ENCODE data around the gene SIPA1L3. TPM values are rescaled to one million over a fixed set of nuclear protein-coding genes. Genes with fewer than 3 reads are reported as not detected.

SIPA1L3 gene
- polyA plus RNA-seq, 3 donors from 2014 or later, result 0.29 to 4.1 (median 3.2) TPM

- no peak overlapping the region for H3K27ac Mint-ChIP-seq
- peaks cover 0 to 7% (median 0%) of the 10 kb centered on the region in 3 donors for H3K36me3 Mint-ChIP-seq
- DNase-seq, result no peak
- peaks cover 16 to 21% of the 10 kb centered on the region in 2 donors for H3K4me1 Mint-ChIP-seq
- no peaks in the 10 kb centered on the region for H3K27me3 Mint-ChIP-seq (ENCODE audit: low read depth in 3 of 3)
- H3K4me3 Mint-ChIP-seq, result no peak overlapping the region
- no peaks in the 10 kb centered on the region for H3K9me3 Mint-ChIP-seq
These were observed 19.7 kb downstream of the SIPA1L3 start for GRCh38 chr19:37926711-37927110.

- peaks cover 33 to 36% of the 10 kb centered on the region in 2 donors for H3K4me1 Mint-ChIP-seq
- H3K9me3 Mint-ChIP-seq, result no peaks in the 10 kb centered on the region
- no peak for DNase-seq
- peak overlapping the region in 1 of 6 donors; percentile 32 for H3K27ac Mint-ChIP-seq
- H3K36me3 Mint-ChIP-seq, result peaks cover 0 to 7% (median 0%) of the 10 kb centered on the region in 3 donors
- H3K4me3 Mint-ChIP-seq, result no peak overlapping the region
- no peaks in the 10 kb centered on the region for H3K27me3 Mint-ChIP-seq (ENCODE audit: low read depth in 3 of 3)
These were observed 21.7 kb downstream of the SIPA1L3 start for GRCh38 chr19:37928527-37929286.

GRCh38 chr19:37929355-37929923 lies 22.4 kb downstream of the SIPA1L3 start:
- Mint-ChIP-seq H3K9me3 (no peaks in the 10 kb centered on the region), H3K27me3 (ENCODE audit: low read depth in 3 of 3) (no peaks in the 10 kb centered on the region), H3K4me3 (no peak overlapping the region), H3K27ac (no peak overlapping the region), H3K4me1 (peaks cover 36 to 40% of the 10 kb centered on the region in 2 donors), H3K36me3 (peaks cover 0 to 7% (median 3%) of the 10 kb centered on the region in 3 donors)
- DNase-seq, result no peak

GRCh38 chr19:37930416-37930815 lies 23.4 kb downstream of the SIPA1L3 start:
- H3K9me3 Mint-ChIP-seq, result no peaks in the 10 kb centered on the region
- no peaks in the 10 kb centered on the region for H3K27me3 Mint-ChIP-seq (ENCODE audit: low read depth in 3 of 3)
- H3K4me3 Mint-ChIP-seq, result no peak overlapping the region
- DNase-seq, result no peak
- peaks cover 0 to 9% (median 3%) of the 10 kb centered on the region in 3 donors for H3K36me3 Mint-ChIP-seq
- peaks cover 33 to 40% of the 10 kb centered on the region in 2 donors for H3K4me1 Mint-ChIP-seq
- no peak overlapping the region for H3K27ac Mint-ChIP-seq

GRCh38 chr19:37931881-37932655 lies 25.1 kb downstream of the SIPA1L3 start:
- DNase-seq, result no peak
- Mint-ChIP-seq H3K9me3 (no peaks in the 10 kb centered on the region), H3K4me3 (peak overlapping the region in 3 of 5 donors; percentile 11 to 36 (median 15)), H3K36me3 (peaks cover 0 to 9% (median 0%) of the 10 kb centered on the region in 3 donors), H3K4me1 (peaks cover 24 to 40% of the 10 kb centered on the region in 2 donors), H3K27me3 (ENCODE audit: low read depth in 3 of 3) (no peaks in the 10 kb centered on the region), H3K27ac (peak overlapping the region in 1 of 6 donors; percentile 40)

- no peaks in the 10 kb centered on the region for H3K27me3 Mint-ChIP-seq (ENCODE audit: low read depth in 3 of 3)
- H3K27ac Mint-ChIP-seq, result peak overlapping the region in 2 of 6 donors; percentile 14 to 50
- peaks cover 24 to 40% of the 10 kb centered on the region in 2 donors for H3K4me1 Mint-ChIP-seq
- peak overlapping the region in 3 of 5 donors; percentile 15 to 48 (median 28) for H3K4me3 Mint-ChIP-seq
- no peak for DNase-seq
- peaks cover 0 to 9% (median 0%) of the 10 kb centered on the region in 3 donors for H3K36me3 Mint-ChIP-seq
- no peaks in the 10 kb centered on the region for H3K9me3 Mint-ChIP-seq
These were observed 26.3 kb downstream of the SIPA1L3 start for GRCh38 chr19:37932985-37933936.

- peaks cover 0 to 9% (median 0%) of the 10 kb centered on the region in 3 donors for H3K36me3 Mint-ChIP-seq
- no peak overlapping the region for H3K4me3 Mint-ChIP-seq
- no peak overlapping the region for H3K27ac Mint-ChIP-seq
- DNase-seq, result no peak
- peaks cover 22 to 40% of the 10 kb centered on the region in 2 donors for H3K4me1 Mint-ChIP-seq
- no peaks in the 10 kb centered on the region for H3K27me3 Mint-ChIP-seq (ENCODE audit: low read depth in 3 of 3)
- H3K9me3 Mint-ChIP-seq, result no peaks in the 10 kb centered on the region
These were observed 26.9 kb downstream of the SIPA1L3 start for GRCh38 chr19:37933937-37934358.

- Mint-ChIP-seq H3K36me3 (peaks cover 0 to 9% (median 0%) of the 10 kb centered on the region in 3 donors), H3K27ac (no peak overlapping the region), H3K4me3 (no peak overlapping the region), H3K9me3 (no peaks in the 10 kb centered on the region), H3K27me3 (ENCODE audit: low read depth in 3 of 3) (no peaks in the 10 kb centered on the region), H3K4me1 (peaks cover 22 to 40% of the 10 kb centered on the region in 2 donors)
- no peak for DNase-seq
These were observed 28.3 kb downstream of the SIPA1L3 start for GRCh38 chr19:37935341-37935740.

- no peaks in the 10 kb centered on the region for H3K27me3 Mint-ChIP-seq (ENCODE audit: low read depth in 3 of 3)
- no peaks in the 10 kb centered on the region for H3K9me3 Mint-ChIP-seq
- DNase-seq, result no peak
- peaks cover 0 to 9% (median 0%) of the 10 kb centered on the region in 3 donors for H3K36me3 Mint-ChIP-seq
- no peak overlapping the region for H3K27ac Mint-ChIP-seq
- H3K4me1 Mint-ChIP-seq, result peaks cover 18 to 35% of the 10 kb centered on the region in 2 donors
- no peak overlapping the region for H3K4me3 Mint-ChIP-seq
These were observed 29.2 kb downstream of the SIPA1L3 start for GRCh38 chr19:37936166-37936565.

- H3K4me3 Mint-ChIP-seq, result no peak overlapping the region
- H3K27ac Mint-ChIP-seq, result no peak overlapping the region
- peaks cover 0 to 9% (median 0%) of the 10 kb centered on the region in 3 donors for H3K36me3 Mint-ChIP-seq
- peaks cover 13 to 27% of the 10 kb centered on the region in 2 donors for H3K4me1 Mint-ChIP-seq
- no peaks in the 10 kb centered on the region for H3K9me3 Mint-ChIP-seq
- H3K27me3 Mint-ChIP-seq (ENCODE audit: low read depth in 3 of 3), result no peaks in the 10 kb centered on the region
- no peak for DNase-seq
These were observed 29.9 kb downstream of the SIPA1L3 start for GRCh38 chr19:37936886-37937285.

- Mint-ChIP-seq H3K27me3 (ENCODE audit: low read depth in 3 of 3) (no peaks in the 10 kb centered on the region), H3K4me1 (peaks cover under 1 to 14% of the 10 kb centered on the region in 2 donors), H3K27ac (no peak overlapping the region), H3K36me3 (peaks cover 0 to 9% (median 0%) of the 10 kb centered on the region in 3 donors), H3K4me3 (no peak overlapping the region), H3K9me3 (no peaks in the 10 kb centered on the region)
- no peak for DNase-seq
These were observed 31.3 kb downstream of the SIPA1L3 start for GRCh38 chr19:37938353-37938752.

GRCh38 chr19:37941782-37942515 lies 34.9 kb downstream of the SIPA1L3 start:
- Mint-ChIP-seq H3K27ac (no peak overlapping the region), H3K36me3 (no peaks in the 10 kb centered on the region), H3K9me3 (no peaks in the 10 kb centered on the region), H3K27me3 (ENCODE audit: low read depth in 3 of 3) (no peaks in the 10 kb centered on the region), H3K4me3 (no peak overlapping the region), H3K4me1 (no peaks in the 10 kb centered on the region)
- DNase-seq, result no peak
